Transverse colon (tissue), 4 donors: Measurements from ENCODE around the gene COL4A1. TPM values are rescaled to one million over a fixed set of nuclear protein-coding genes. Genes with fewer than 3 reads are reported as not detected.

Experiments used
- DNase-seq: peaks from one replicate; pipeline ENCODE4 v3.0.0-alpha.2; 2019
- H3K27ac ChIP-seq, 4 donors: fragments of 200-600 bp; sonication (generic); 2 replicates each; pipeline ENCODE4 v1.5.1; 2016 to 2018; ENCODE audit warnings: inconsistent platforms in 4 of 4
- H3K27me3 ChIP-seq: fragments of 200-600 bp; sonication (generic); 2 replicates; pipeline ENCODE4 v1.5.1; 2017; ENCODE audit warnings: inconsistent platforms
- H3K36me3 ChIP-seq, 4 donors: fragments of 200-600 bp; sonication (generic); 2 replicates each; pipeline ENCODE4 v1.5.1; 2017 to 2019; ENCODE audit warnings: inconsistent platforms in 4 of 4
- H3K4me1 ChIP-seq, 4 donors: fragments of 200-600 bp; sonication (generic); 2 replicates each; pipeline ENCODE4 v1.5.1; 2017 to 2020; ENCODE audit warnings: inconsistent platforms in 4 of 4
- H3K4me3 ChIP-seq, 4 donors: fragments of 200-600 bp; sonication (generic); 1 replicate in 1 of 4; 2 replicates in 3 of 4; pipeline versions ENCODE4 v1.5.1 to v1.6.1; 2017 to 2019; ENCODE audit warnings: inconsistent platforms in 4 of 4
- H3K9me3 ChIP-seq, 2 donors: fragments of 200-600 bp; sonication (generic); 2 replicates each; pipeline ENCODE4 v1.5.1; 2017 to 2019; ENCODE audit warnings: inconsistent platforms in 2 of 2
- CTCF ChIP-seq, 5 experiments: fragments of 200-600 bp in 3 of 5; fragments of 450-650 bp in 2 of 5; sonication (generic) in 3 of 5; IDR thresholded peaks; 1 replicate in 2 of 5; 2 replicates in 3 of 5; pipeline ENCODE4 v1.5.1; 2016 to 2017; ENCODE audit warnings: antibody characterized with exemption in 5 of 5, inconsistent platforms in 3 of 5, mild to moderate bottlenecking in 2 of 5, moderate library complexity in 1 of 5
- EP300 ChIP-seq: sonication (generic); formaldehyde crosslinking; IDR thresholded peaks from one replicate; pipeline ENCODE4 v1.6.1; 2017; ENCODE audit warnings: antibody characterized with exemption, low read depth
- POLR2A ChIP-seq: fragments of 450-650 bp; IDR thresholded peaks from one replicate; pipeline ENCODE4 v1.6.1; 2016; ENCODE audit warnings: antibody characterized with exemption, mild to moderate bottlenecking, moderate library complexity
- POLR2AphosphoS5 ChIP-seq, 3 donors: sonication (generic); formaldehyde crosslinking; IDR thresholded peaks; one replicate each; pipeline ENCODE4 v1.6.1; 2016; ENCODE audit warnings: antibody characterized with exemption in 3 of 3
- WGBS, 2 donors: methylation state at CpG; one replicate each; pipeline ENCODE4 v1.1.5; 2018; ENCODE audit warnings: low coverage in 1 of 2; 5-methylcytosine and 5-hydroxymethylcytosine counted together
- in situ Hi-C, 4 donors: fragments of 200-750 bp; cut with MboI; loops; one replicate each; pipeline versions ENCODE4 v1.15.0 to v1.15.1; 2017; ENCODE audit warnings: low sequenced_read_pairs in 3 of 4, low pct_ligation_motif_present in 1 of 4, low pct_unique_long_range_greater_than_20kb in 1 of 4
- intact Hi-C: fragments of 100-400 bp; cut with DNase I; formaldehyde crosslinking; loops from one replicate; pipeline ENCODE4 v1.15.1; 2023; ENCODE audit warnings: low total_unique reads
- total RNA-seq, 4 donors: library from RNA; depleted of rRNA; stranded (reverse); fragments of >200 nt; gene quantifications; one replicate each; pipeline ENCODE4 v1.1.0, GENCODE V29; 2016

COL4A1 gene
- total RNA-seq, 4 donors from 2014 or later, result 46.4 to 180 (median 99.2) TPM

GRCh38 chr13:110212529-110212928 is 94.4 kb downstream of the COL4A1 start:
- Histone ChIP-seq H3K4me3 (no peak overlapping the region), H3K27ac (no peak overlapping the region), H3K9me3 (no peaks in the 10 kb centered on the region), H3K4me1 (peaks cover 0 to 27% (median 3%) of the 10 kb centered on the region in 4 donors), H3K36me3 (peaks cover 0 to 5% (median 0%) of the 10 kb centered on the region in 4 donors), H3K27me3 (no peaks in the 10 kb centered on the region)
- in situ Hi-C loops, result no loop called here
- 87 to 93% methylated on average over 7 to 9 of the region's 9 CpGs for WGBS, 2 donors
- intact Hi-C loops, result no loop called here
- no peak for TF ChIP-seq POLR2AphosphoS5 (IDR thresholded peaks at IDR 0.05)
- no peak for TF ChIP-seq POLR2A
- TF ChIP-seq EP300, result no peak
- TF ChIP-seq CTCF (IDR thresholded peaks at IDR 0.05), result no peak
- DNase-seq, result no peak

DNA sequence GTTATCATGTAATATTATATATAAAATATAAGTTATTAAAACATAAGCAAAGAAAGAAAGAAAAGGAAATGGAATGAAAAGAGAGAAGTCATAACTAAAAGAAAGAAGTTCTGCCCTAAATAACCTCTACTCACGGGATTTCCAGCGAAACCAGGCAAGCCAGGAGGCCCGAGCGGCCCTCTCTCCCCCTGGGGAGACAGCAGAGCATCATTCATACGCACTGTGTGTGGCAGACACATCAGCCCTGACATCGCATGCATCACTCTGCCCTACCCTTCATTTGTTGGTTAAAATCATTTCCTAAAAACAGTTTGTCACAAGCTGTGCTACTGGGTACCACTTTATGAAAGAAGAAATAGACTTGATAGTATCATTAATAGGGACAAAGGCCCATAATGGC is 95.2 kb downstream of the COL4A1 start:
- H3K4me1 ChIP-seq, result peaks cover 0 to 22% (median 0%) of the 10 kb centered on the region in 4 donors
- no peaks in the 10 kb centered on the region for H3K27me3 ChIP-seq
- TF ChIP-seq EP300, result no peak
- H3K4me3 ChIP-seq, result no peak overlapping the region
- in situ Hi-C loops, result no loop called here
- no peak for DNase-seq
- 71 to 84% methylated on average over 6 of the region's 6 CpGs for WGBS, 2 donors
- H3K27ac ChIP-seq, result no peak overlapping the region
- intact Hi-C loops, result no loop called here
- H3K36me3 ChIP-seq, result peaks cover 0 to 6% (median 3%) of the 10 kb centered on the region in 4 donors
- no peaks in the 10 kb centered on the region for H3K9me3 ChIP-seq

DNA sequence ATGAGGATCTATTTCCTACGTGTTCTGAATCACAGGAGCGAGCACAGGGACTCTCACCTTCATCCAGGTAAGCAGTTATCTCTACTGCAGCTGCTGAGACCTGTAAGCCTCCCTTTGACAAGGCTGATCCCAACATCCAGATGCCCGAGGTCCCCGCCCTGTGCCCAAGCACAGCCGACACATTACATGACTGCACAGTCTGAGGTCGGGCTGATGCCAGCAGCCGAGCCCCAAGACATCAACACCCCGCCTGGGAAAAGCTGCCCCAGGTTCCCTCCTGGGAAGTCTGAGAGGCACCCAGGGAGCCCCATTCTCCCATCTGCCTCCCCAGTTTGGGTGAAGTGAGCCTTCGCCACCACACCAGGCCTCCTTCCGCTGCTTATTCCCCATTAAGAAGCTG is 95.9 kb downstream of the COL4A1 start:
- Histone ChIP-seq H3K4me1 (peaks cover 0 to 21% (median under 1%) of the 10 kb centered on the region in 4 donors), H3K36me3 (peaks cover 0 to 7% (median 3%) of the 10 kb centered on the region in 4 donors), H3K27ac (no peak overlapping the region), H3K9me3 (no peaks in the 10 kb centered on the region), H3K27me3 (no peaks in the 10 kb centered on the region), H3K4me3 (no peak overlapping the region)
- TF ChIP-seq POLR2AphosphoS5 (IDR thresholded peaks at IDR 0.05) (no peak), CTCF (IDR thresholded peaks at IDR 0.05) (no peak), EP300 (no peak), POLR2A (no peak)
- intact Hi-C loops, result no loop called here
- in situ Hi-C loops, result no loop called here
- 87% methylated on average over 10 of the region's 10 CpGs; no CpG with 5 or more reads in 1 of the 2 donors for WGBS, 2 donors
- DNase-seq, result no peak

GRCh38 chr13:110210604-110210985 is 96.4 kb downstream of the COL4A1 start:
- no peak for DNase-seq
- no peaks in the 10 kb centered on the region for H3K9me3 ChIP-seq
- peaks cover 0 to 21% (median 2%) of the 10 kb centered on the region in 4 donors for H3K4me1 ChIP-seq
- H3K36me3 ChIP-seq, result peaks cover 0 to 7% (median 3%) of the 10 kb centered on the region in 4 donors
- 99 to 100% methylated on average over 2 to 3 of the region's 3 CpGs for WGBS, 2 donors
- H3K27ac ChIP-seq, result no peak overlapping the region
- no peaks in the 10 kb centered on the region for H3K27me3 ChIP-seq
- in situ Hi-C loops, result no loop called here
- intact Hi-C loops, result no loop called here
- TF ChIP-seq POLR2A (no peak), CTCF (IDR thresholded peaks at IDR 0.05) (no peak), EP300 (no peak), POLR2AphosphoS5 (IDR thresholded peaks at IDR 0.05) (no peak)
- no peak overlapping the region for H3K4me3 ChIP-seq
